Measurements from ENCODE around the gene KLHL17. TPM values are rescaled to one million over a fixed set of nuclear protein-coding genes. Genes with fewer than 3 reads are reported as not detected.

Gene KLHL17
- total RNA-seq, 5 donors from 2014 or later (not counting 1 experiment from before 2014, with no cell fraction given), result 17.5 to 45.3 (median 37.1) TPM

DNA sequence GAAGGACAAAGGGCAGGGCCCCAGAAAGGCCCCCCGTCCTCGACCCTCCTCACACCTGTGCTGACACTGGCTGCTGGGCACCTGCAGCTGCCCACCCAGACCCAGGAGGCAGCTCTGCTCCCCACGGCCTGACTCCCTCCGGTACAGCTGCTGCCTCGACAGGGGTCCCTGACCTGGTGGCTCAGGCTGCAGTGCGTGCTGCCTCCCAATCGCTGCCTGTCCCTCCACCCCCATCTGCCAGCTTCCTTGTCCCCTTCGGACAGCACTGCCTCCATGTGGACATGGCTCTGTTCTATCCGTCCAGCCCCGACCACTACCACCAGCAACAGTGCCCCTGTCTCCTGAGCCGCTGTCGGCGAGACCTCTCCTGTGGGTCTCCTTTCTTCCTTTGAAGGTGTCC, 5.5 kb upstream of the KLHL17 start:
- ChIA-PET CTCF (no interaction called here), POLR2A (no interaction called here)
- Histone ChIP-seq H3K27me3 (replicated peaks in 1 of 2; ENCODE audit: control insufficient read depth in 2 of 2, extremely low read depth in 1 of 2, insufficient read depth in 2 of 2, low read length in 1 of 2) (no peaks in the 10 kb centered on the region), H3K4me3 (ENCODE audit: control insufficient read depth in 1 of 2, extremely low read depth in 1 of 2, low read length in 1 of 2) (no peak overlapping the region), H3K9me3 (no peaks in the 10 kb centered on the region), H3K4me1 (ENCODE audit: control insufficient read depth in 1 of 2, extremely low read depth in 1 of 2, insufficient read depth in 2 of 2, low read length in 2 of 2) (peaks cover 7 to 29% of the 10 kb centered on the region in 2 experiments), H3K36me3 (ENCODE audit: control insufficient read depth in 2 of 2, extremely low read depth in 1 of 2, insufficient read depth in 1 of 2, low read length in 1 of 2) (peaks cover 22 to 67% of the 10 kb centered on the region in 2 donors), H3K27ac (ENCODE audit: low read length) (no peak overlapping the region)
- no peak for DNase-seq
- 95% methylated on average over 13 of the region's 13 CpGs for WGBS (ENCODE audit: insufficient coverage)
- Mint-ChIP-seq H3K27ac (no peak overlapping the region), H3K4me1 (peaks cover 12 to 24% (median 24%) of the 10 kb centered on the region in 3 donors), H3K36me3 (peaks cover 39% of the 10 kb centered on the region), H3K27me3 (no peaks in the 10 kb centered on the region), H3K4me3 (no peak overlapping the region), H3K9me3 (no peaks in the 10 kb centered on the region)
- ATAC-seq (replicated peaks in 1 of 4), result no peak

- Histone ChIP-seq H3K36me3 (ENCODE audit: control insufficient read depth in 2 of 2, extremely low read depth in 1 of 2, insufficient read depth in 1 of 2, low read length in 1 of 2) (peaks cover 22 to 63% of the 10 kb centered on the region in 2 donors), H3K9me3 (no peaks in the 10 kb centered on the region), H3K27ac (ENCODE audit: low read length) (no peak overlapping the region), H3K27me3 (replicated peaks in 1 of 2; ENCODE audit: control insufficient read depth in 2 of 2, extremely low read depth in 1 of 2, insufficient read depth in 2 of 2, low read length in 1 of 2) (no peaks in the 10 kb centered on the region), H3K4me1 (ENCODE audit: control insufficient read depth in 1 of 2, extremely low read depth in 1 of 2, insufficient read depth in 2 of 2, low read length in 2 of 2) (peaks cover 7 to 33% of the 10 kb centered on the region in 2 experiments), H3K4me3 (ENCODE audit: control insufficient read depth in 1 of 2, extremely low read depth in 1 of 2, low read length in 1 of 2) (no peak overlapping the region)
- 78% methylated on average over 2 of the region's 6 CpGs for WGBS (ENCODE audit: insufficient coverage)
- CTCF ChIA-PET, result no interaction called here
- Mint-ChIP-seq H3K36me3 (peaks cover 34% of the 10 kb centered on the region), H3K27ac (no peak overlapping the region), H3K4me1 (peaks cover 12 to 24% (median 24%) of the 10 kb centered on the region in 3 donors), H3K9me3 (no peaks in the 10 kb centered on the region), H3K27me3 (no peaks in the 10 kb centered on the region), H3K4me3 (no peak overlapping the region)
- POLR2A ChIA-PET, result no interaction called here
- ATAC-seq (replicated peaks in 1 of 4) (no peak), DNase-seq (no peak)
Observed at GRCh38 chr1:955474-955873, 4.9 kb upstream of the KLHL17 start.

DNA sequence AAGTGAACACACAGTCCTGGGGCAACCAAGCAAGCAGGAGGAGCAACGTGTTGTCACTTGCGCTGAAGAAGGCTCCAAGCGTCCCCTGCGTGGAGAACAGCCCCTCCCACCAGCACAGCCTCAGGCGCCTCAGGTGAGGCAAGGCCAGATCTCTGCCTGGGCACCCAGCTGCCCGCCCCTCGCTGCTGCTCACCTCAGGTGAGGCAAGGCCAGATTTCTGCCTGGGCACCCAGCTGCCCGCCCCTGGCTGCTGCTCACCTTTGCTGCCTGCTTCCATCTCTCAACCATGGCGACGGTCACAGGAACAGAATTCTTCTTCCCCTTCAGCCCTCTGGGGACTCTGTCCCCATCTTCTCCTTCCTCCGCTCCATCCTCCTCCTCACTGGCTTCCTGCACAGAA, 3.7 kb upstream of the KLHL17 start:
- Mint-ChIP-seq H3K36me3 (peaks cover 25% of the 10 kb centered on the region), H3K27ac (no peak overlapping the region), H3K27me3 (no peaks in the 10 kb centered on the region), H3K9me3 (no peaks in the 10 kb centered on the region), H3K4me1 (peaks cover 16 to 25% (median 24%) of the 10 kb centered on the region in 3 donors), H3K4me3 (no peak overlapping the region)
- Histone ChIP-seq H3K36me3 (ENCODE audit: control insufficient read depth in 2 of 2, extremely low read depth in 1 of 2, insufficient read depth in 1 of 2, low read length in 1 of 2) (peaks cover 12 to 52% of the 10 kb centered on the region in 2 donors), H3K9me3 (no peaks in the 10 kb centered on the region), H3K27me3 (replicated peaks in 1 of 2; ENCODE audit: control insufficient read depth in 2 of 2, extremely low read depth in 1 of 2, insufficient read depth in 2 of 2, low read length in 1 of 2) (no peaks in the 10 kb centered on the region), H3K4me1 (ENCODE audit: control insufficient read depth in 1 of 2, extremely low read depth in 1 of 2, insufficient read depth in 2 of 2, low read length in 2 of 2) (peaks cover 7 to 38% of the 10 kb centered on the region in 2 experiments), H3K27ac (ENCODE audit: low read length) (no peak overlapping the region), H3K4me3 (ENCODE audit: control insufficient read depth in 1 of 2, extremely low read depth in 1 of 2, low read length in 1 of 2) (no peak overlapping the region)
- 97% methylated on average over 9 of the region's 11 CpGs for WGBS (ENCODE audit: insufficient coverage)
- CTCF ChIA-PET, result no interaction called here
- no peak for ATAC-seq (replicated peaks in 1 of 4)
- DNase-seq, result no peak
- POLR2A ChIA-PET, result no interaction called here

- Histone ChIP-seq H3K27ac (ENCODE audit: low read length) (peak within 1 kb of the TSS; percentile 49), H3K4me3 (ENCODE audit: control insufficient read depth in 1 of 2, extremely low read depth in 1 of 2, low read length in 1 of 2) (peak within 1 kb of the TSS; percentile 99), H3K36me3 (ENCODE audit: control insufficient read depth in 2 of 2, extremely low read depth in 1 of 2, insufficient read depth in 1 of 2, low read length in 1 of 2) (peaks cover 0 to 32% of the 10 kb centered on the region in 2 donors), H3K9me3 (no peaks in the 10 kb centered on the region), H3K4me1 (ENCODE audit: control insufficient read depth in 1 of 2, extremely low read depth in 1 of 2, insufficient read depth in 2 of 2, low read length in 2 of 2) (peaks cover 7 to 40% of the 10 kb centered on the region in 2 experiments), H3K27me3 (replicated peaks in 1 of 2; ENCODE audit: control insufficient read depth in 2 of 2, extremely low read depth in 1 of 2, insufficient read depth in 2 of 2, low read length in 1 of 2) (no peaks in the 10 kb centered on the region)
- ChIA-PET CTCF (no interaction called here), POLR2A (interaction anchor here in 1 of 2 donors (0.6 kb wide), 2 partner anchors 128 to 181 kb away, joined by 3 to 5 read pairs; no protein-coding TSS in a partner anchor)
- H3K27ac Mint-ChIP-seq, result peak within 1 kb of the TSS; percentile 75 to 79
- DNase-seq (peak; percentile 86 to 99 (median 94)), ATAC-seq (replicated peaks in 1 of 4) (peak; percentile 85 to 87 (median 86))
- no peaks in the 10 kb centered on the region for H3K9me3 Mint-ChIP-seq
- peak within 1 kb of the TSS; percentile 87 to 90 (median 87) for H3K4me3 Mint-ChIP-seq
- peaks cover 18% of the 10 kb centered on the region for H3K36me3 Mint-ChIP-seq
- no peaks in the 10 kb centered on the region for H3K27me3 Mint-ChIP-seq
- 5% methylated on average over 101 of the region's 101 CpGs for WGBS (ENCODE audit: insufficient coverage)
- peaks cover 17 to 30% (median 24%) of the 10 kb centered on the region in 3 donors for H3K4me1 Mint-ChIP-seq
Observed at GRCh38 chr1:958823-959730, 1.3 kb upstream of the KLHL17 start, which contains the start of gene NOC2L. NOC2L (minus strand) TSS chr1:959256; CDS start chr1:959240, 16 bp downstream.

GRCh38 chr1:959731-960362, 537 bp upstream of the KLHL17 start:
- Histone ChIP-seq H3K36me3 (ENCODE audit: control insufficient read depth in 2 of 2, extremely low read depth in 1 of 2, insufficient read depth in 1 of 2, low read length in 1 of 2) (peaks cover 0 to 25% of the 10 kb centered on the region in 2 donors), H3K27me3 (replicated peaks in 1 of 2; ENCODE audit: control insufficient read depth in 2 of 2, extremely low read depth in 1 of 2, insufficient read depth in 2 of 2, low read length in 1 of 2) (no peaks in the 10 kb centered on the region), H3K4me3 (ENCODE audit: control insufficient read depth in 1 of 2, extremely low read depth in 1 of 2, low read length in 1 of 2) (peak overlapping the region; percentile 57 to 65), H3K27ac (ENCODE audit: low read length) (no peak overlapping the region), H3K4me1 (ENCODE audit: control insufficient read depth in 1 of 2, extremely low read depth in 1 of 2, insufficient read depth in 2 of 2, low read length in 2 of 2) (peaks cover 7 to 40% of the 10 kb centered on the region in 2 experiments), H3K9me3 (no peaks in the 10 kb centered on the region)
- DNase-seq (no peak), ATAC-seq (replicated peaks in 1 of 4) (peak; percentile 22 to 31 (median 28))
- H3K9me3 Mint-ChIP-seq, result no peaks in the 10 kb centered on the region
- ChIA-PET POLR2A (interaction anchor here in 1 of 2 donors (0.6 kb wide), 1 partner anchor 182 kb away, joined by 5 read pairs; no protein-coding TSS in a partner anchor), CTCF (no interaction called here)
- H3K27ac Mint-ChIP-seq, result no peak overlapping the region
- WGBS (ENCODE audit: insufficient coverage), result 23% methylated on average over 51 of the region's 57 CpGs
- H3K4me3 Mint-ChIP-seq, result peak overlapping the region; percentile 87 to 90 (median 87)
- H3K4me1 Mint-ChIP-seq, result peaks cover 17 to 30% (median 24%) of the 10 kb centered on the region in 3 donors
- H3K36me3 Mint-ChIP-seq, result peaks cover 11% of the 10 kb centered on the region
- H3K27me3 Mint-ChIP-seq, result no peaks in the 10 kb centered on the region

DNA sequence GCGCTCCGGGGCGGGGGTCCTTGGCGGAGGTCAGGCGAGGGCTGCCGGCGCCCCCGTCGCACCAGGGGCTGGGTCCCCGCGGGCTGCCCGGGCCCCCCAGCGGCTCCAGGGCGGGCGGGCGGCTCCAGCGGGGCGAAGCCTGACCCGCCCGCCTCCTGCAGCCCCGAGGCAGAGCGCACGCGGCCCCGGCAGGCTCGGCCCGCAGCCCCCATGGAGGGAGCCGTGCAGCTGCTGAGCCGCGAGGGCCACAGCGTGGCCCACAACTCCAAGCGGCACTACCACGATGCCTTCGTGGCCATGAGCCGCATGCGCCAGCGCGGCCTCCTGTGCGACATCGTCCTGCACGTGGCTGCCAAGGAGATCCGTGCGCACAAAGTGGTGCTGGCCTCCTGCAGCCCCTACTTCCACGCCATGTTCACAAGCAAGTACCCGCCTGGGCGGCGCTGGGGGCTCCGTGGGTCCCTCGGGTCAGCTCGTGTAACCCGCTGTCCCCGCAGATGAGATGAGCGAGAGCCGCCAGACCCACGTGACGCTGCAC, 817 bp downstream of the KLHL17 start:
- H3K4me3 Mint-ChIP-seq, result peak overlapping the region; percentile 59 to 71 (median 69)
- CTCF ChIA-PET, result no interaction called here

More for the DNA sequence above, 817 bp downstream of the KLHL17 start:
- POLR2A ChIA-PET, result no interaction called here
- DNase-seq (peak in 1 of 35 experiments; percentile 27), ATAC-seq (replicated peaks in 1 of 4) (no peak)
- H3K27ac ChIP-seq (ENCODE audit: low read length), result no peak overlapping the region
- peaks cover 5% of the 10 kb centered on the region for H3K36me3 Mint-ChIP-seq
- peaks cover 0 to 13% of the 10 kb centered on the region in 2 donors for H3K36me3 ChIP-seq (ENCODE audit: control insufficient read depth in 2 of 2, extremely low read depth in 1 of 2, insufficient read depth in 1 of 2, low read length in 1 of 2)
- peaks cover 7 to 46% of the 10 kb centered on the region in 2 experiments for H3K4me1 ChIP-seq (ENCODE audit: control insufficient read depth in 1 of 2, extremely low read depth in 1 of 2, insufficient read depth in 2 of 2, low read length in 2 of 2)
- H3K27ac Mint-ChIP-seq, result no peak overlapping the region
- H3K27me3 Mint-ChIP-seq, result no peaks in the 10 kb centered on the region
- WGBS (ENCODE audit: insufficient coverage), result 42% methylated on average over 53 of the region's 56 CpGs
- no peaks in the 10 kb centered on the region for H3K27me3 ChIP-seq (replicated peaks in 1 of 2; ENCODE audit: control insufficient read depth in 2 of 2, extremely low read depth in 1 of 2, insufficient read depth in 2 of 2, low read length in 1 of 2)
- peaks cover 16 to 36% (median 23%) of the 10 kb centered on the region in 3 donors for H3K4me1 Mint-ChIP-seq
- H3K4me3 ChIP-seq (ENCODE audit: control insufficient read depth in 1 of 2, extremely low read depth in 1 of 2, low read length in 1 of 2), result peak overlapping the region in 1 of 2 donors; percentile 12
- H3K9me3 Mint-ChIP-seq, result no peaks in the 10 kb centered on the region
- H3K9me3 ChIP-seq, result no peaks in the 10 kb centered on the region

All from T-cell (primary cell).